GM21717 (cell line): ENCODE data around the gene SLC22A4.

Experiments used
- ATAC-seq: cut with Tn5 transposase; IDR thresholded peaks from one replicate; pipeline ENCODE4 v1.9.1; 2021; ENCODE audit warnings: mild to moderate bottlenecking, moderate library complexity; ENCODE audit not compliant: unreplicated experiment

SLC22A4 gene

GRCh38 chr5:132261881-132262845 lies 32.0 kb upstream of the SLC22A4 start:
- ATAC-seq = no peak

- no peak for ATAC-seq
These were observed 31.2 kb upstream of the SLC22A4 start for GRCh38 chr5:132262882-132263547.

- ATAC-seq = no peak
These were observed 30.5 kb upstream of the SLC22A4 start for GRCh38 chr5:132263548-132264261.

GRCh38 chr5:132264546-132265335 lies 29.5 kb upstream of the SLC22A4 start:
- ATAC-seq = no peak

GRCh38 chr5:132265336-132266030 lies 28.7 kb upstream of the SLC22A4 start:
- ATAC-seq = no peak

- no peak for ATAC-seq
These were observed 28.0 kb upstream of the SLC22A4 start for GRCh38 chr5:132266031-132266835.

GRCh38 chr5:132266836-132267160 lies 27.4 kb upstream of the SLC22A4 start:
- ATAC-seq = no peak

- ATAC-seq = no peak
These were observed 26.9 kb upstream of the SLC22A4 start for GRCh38 chr5:132267166-132267739.

GRCh38 chr5:132267931-132268768 lies 26.0 kb upstream of the SLC22A4 start:
- ATAC-seq = peak; percentile 1

GRCh38 chr5:132268769-132269551 lies 25.2 kb upstream of the SLC22A4 start:
- peak; percentile 76 for ATAC-seq

GRCh38 chr5:132269635-132270334 lies 24.4 kb upstream of the SLC22A4 start:
- ATAC-seq = no peak

- ATAC-seq = no peak
These were observed 23.9 kb upstream of the SLC22A4 start for GRCh38 chr5:132270335-132270665.

GRCh38 chr5:132270706-132271105 lies 23.5 kb upstream of the SLC22A4 start:
- ATAC-seq = no peak

- ATAC-seq = no peak
These were observed 22.6 kb upstream of the SLC22A4 start for GRCh38 chr5:132271251-132272246.

- ATAC-seq = no peak
These were observed 21.6 kb upstream of the SLC22A4 start for GRCh38 chr5:132272311-132273210.
